Measurements from ENCODE around the gene NALCN.

Gene NALCN

GRCh38 chr13:101339202-101339601 is 77.1 kb downstream of the NALCN start:
- ChIA-PET CTCF (no interaction called here), POLR2A (ENCODE audit: low non-redundant PET) (no interaction called here)
- TF ChIP-seq CTCF (conservative IDR thresholded peaks at IDR 0.05; ENCODE audit: low read depth), result no peak
- no peak overlapping the region for H3K27ac ChIP-seq
- DNase-seq (ENCODE audit: low spot score), result no peak

GRCh38 chr13:101332583-101332982 is 83.7 kb downstream of the NALCN start:
- TF ChIP-seq CTCF (conservative IDR thresholded peaks at IDR 0.05; ENCODE audit: low read depth), result no peak
- no peak overlapping the region for H3K27ac ChIP-seq
- DNase-seq (ENCODE audit: low spot score), result no peak
- CTCF ChIA-PET, result interaction anchor here (1.9 kb wide), 1 partner anchor 14 kb away, joined by 4 read pairs; no protein-coding TSS in a partner anchor
- POLR2A ChIA-PET (ENCODE audit: low non-redundant PET), result no interaction called here

GRCh38 chr13:101331731-101332130 is 84.6 kb downstream of the NALCN start:
- ChIA-PET POLR2A (ENCODE audit: low non-redundant PET) (no interaction called here), CTCF (interaction anchor here (0.6 to 1.9 kb wide), 2 partner anchors 15 to 1200 kb away, joined by 4 read pairs; no protein-coding TSS in a partner anchor)
- TF ChIP-seq CTCF (conservative IDR thresholded peaks at IDR 0.05; ENCODE audit: low read depth), result no peak
- DNase-seq (ENCODE audit: low spot score), result no peak
- no peak overlapping the region for H3K27ac ChIP-seq

DNA sequence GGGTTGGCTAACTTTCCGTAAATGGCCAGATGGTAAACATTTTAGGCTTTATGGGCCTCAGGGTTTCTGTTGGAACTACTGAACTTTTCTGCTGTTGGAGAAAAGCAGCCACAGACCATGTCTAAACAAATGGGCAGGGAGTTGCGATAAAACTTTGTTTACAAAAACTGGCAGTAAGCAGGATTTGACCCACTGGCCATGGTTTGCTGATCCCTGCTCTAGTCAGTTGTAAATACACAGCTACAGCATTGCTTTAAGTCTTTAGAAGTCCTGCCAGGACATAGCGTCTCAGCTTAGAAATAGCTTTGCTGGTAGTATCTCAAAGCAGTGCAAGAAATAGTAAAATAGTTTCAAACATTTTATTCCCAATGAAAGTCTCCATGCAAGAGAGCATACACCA is 88.4 kb downstream of the NALCN start:
- no peak overlapping the region for H3K27ac ChIP-seq
- POLR2A ChIA-PET (ENCODE audit: low non-redundant PET), result no interaction called here
- no peak for DNase-seq (ENCODE audit: low spot score)
- CTCF ChIA-PET, result interaction anchor here (0.7 kb wide), 1 partner anchor 1169 kb away, joined by 4 read pairs; no protein-coding TSS in a partner anchor
- TF ChIP-seq CTCF (conservative IDR thresholded peaks at IDR 0.05; ENCODE audit: low read depth), result no peak

DNA sequence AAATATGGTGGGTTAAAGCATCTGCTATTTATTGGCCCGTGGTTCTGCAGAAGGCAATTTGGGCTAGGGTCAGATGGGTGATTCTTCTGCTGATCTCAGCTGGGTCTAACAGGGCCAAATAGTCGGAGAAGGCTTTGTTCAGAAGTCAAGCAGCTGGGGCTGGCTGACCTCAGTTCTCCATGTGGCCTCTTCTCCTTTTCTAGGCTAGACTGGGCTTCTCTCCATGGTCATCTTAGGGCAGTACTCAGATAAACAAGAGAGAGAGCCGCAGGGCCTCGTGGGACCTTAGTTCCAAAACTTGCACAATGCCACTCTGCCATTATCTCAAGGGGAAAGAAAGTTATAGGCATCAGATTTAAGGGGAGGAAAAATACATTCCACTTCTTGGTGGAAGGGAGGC is 89.6 kb downstream of the NALCN start:
- TF ChIP-seq CTCF (conservative IDR thresholded peaks at IDR 0.05; ENCODE audit: low read depth), result no peak
- DNase-seq (ENCODE audit: low spot score), result no peak
- ChIA-PET POLR2A (ENCODE audit: low non-redundant PET) (no interaction called here), CTCF (no interaction called here)
- H3K27ac ChIP-seq, result no peak overlapping the region

GRCh38 chr13:101325423-101325822 is 90.9 kb downstream of the NALCN start:
- TF ChIP-seq CTCF (conservative IDR thresholded peaks at IDR 0.05; ENCODE audit: low read depth), result no peak
- CTCF ChIA-PET, result interaction anchor here (0.5 kb wide), 2 partner anchors 937 to 1406 kb away, joined by 3 read pairs; no protein-coding TSS in a partner anchor
- POLR2A ChIA-PET (ENCODE audit: low non-redundant PET), result no interaction called here
- H3K27ac ChIP-seq, result no peak overlapping the region
- DNase-seq (ENCODE audit: low spot score), result no peak

- CTCF ChIA-PET, result no interaction called here
These were observed 92.7 kb downstream of the NALCN start for GRCh38 chr13:101323601-101324000.

More at GRCh38 chr13:101323601-101324000, 92.7 kb downstream of the NALCN start:
- no peak for TF ChIP-seq CTCF (conservative IDR thresholded peaks at IDR 0.05; ENCODE audit: low read depth)
- DNase-seq (ENCODE audit: low spot score), result peak; percentile 20
- no peak overlapping the region for H3K27ac ChIP-seq
- POLR2A ChIA-PET (ENCODE audit: low non-redundant PET), result no interaction called here

Data from RWPE1 (cell line).